Nephron progenitor cell (in vitro differentiated cells): ENCODE data around the gene SLC66A2.

Experiments used
- DNase-seq: peaks from one replicate; pipeline ENCODE4 v3.0.0; 2021
- H3K27ac Mint-ChIP-seq: 2 replicates; pipeline ENCODE4 v1.8.0; 2021; ENCODE audit warnings: mild to moderate bottlenecking, moderate library complexity, mixed read lengths
- H3K27me3 Mint-ChIP-seq: 2 replicates; pipeline ENCODE4 v1.8.0; 2021; ENCODE audit warnings: mild to moderate bottlenecking, low read depth, mixed read lengths; ENCODE audit not compliant: poor library complexity
- H3K36me3 Mint-ChIP-seq: 2 replicates; pipeline ENCODE4 v1.8.0; 2021; ENCODE audit warnings: low read depth, mixed read lengths
- H3K4me1 Mint-ChIP-seq: 2 replicates; pipeline ENCODE4 v1.8.0; 2021; ENCODE audit warnings: mixed read lengths
- H3K4me3 Mint-ChIP-seq: 2 replicates; pipeline ENCODE4 v1.8.0; 2021; ENCODE audit warnings: mild to moderate bottlenecking, moderate library complexity, mixed read lengths
- H3K9me3 Mint-ChIP-seq: 2 replicates; pipeline ENCODE4 v1.8.0; 2021; ENCODE audit warnings: mild to moderate bottlenecking, moderate library complexity, mixed read lengths
- TF ChIP-seq, protein P1 (sequence below): fragments of 200-600 bp; sonication (generic); IDR thresholded peaks from 2 replicates; pipeline ENCODE4 v1.5.0; 2021; ENCODE audit warnings: antibody characterized with exemption

Gene SLC66A2

GRCh38 chr18:79949697-79950487, 1.6 kb downstream of the SLC66A2 start:
- peaks cover 10% of the 10 kb centered on the region for H3K36me3 Mint-ChIP-seq
- peak overlapping the region; percentile 83 for H3K4me3 Mint-ChIP-seq
- TF ChIP-seq, protein P1, sequence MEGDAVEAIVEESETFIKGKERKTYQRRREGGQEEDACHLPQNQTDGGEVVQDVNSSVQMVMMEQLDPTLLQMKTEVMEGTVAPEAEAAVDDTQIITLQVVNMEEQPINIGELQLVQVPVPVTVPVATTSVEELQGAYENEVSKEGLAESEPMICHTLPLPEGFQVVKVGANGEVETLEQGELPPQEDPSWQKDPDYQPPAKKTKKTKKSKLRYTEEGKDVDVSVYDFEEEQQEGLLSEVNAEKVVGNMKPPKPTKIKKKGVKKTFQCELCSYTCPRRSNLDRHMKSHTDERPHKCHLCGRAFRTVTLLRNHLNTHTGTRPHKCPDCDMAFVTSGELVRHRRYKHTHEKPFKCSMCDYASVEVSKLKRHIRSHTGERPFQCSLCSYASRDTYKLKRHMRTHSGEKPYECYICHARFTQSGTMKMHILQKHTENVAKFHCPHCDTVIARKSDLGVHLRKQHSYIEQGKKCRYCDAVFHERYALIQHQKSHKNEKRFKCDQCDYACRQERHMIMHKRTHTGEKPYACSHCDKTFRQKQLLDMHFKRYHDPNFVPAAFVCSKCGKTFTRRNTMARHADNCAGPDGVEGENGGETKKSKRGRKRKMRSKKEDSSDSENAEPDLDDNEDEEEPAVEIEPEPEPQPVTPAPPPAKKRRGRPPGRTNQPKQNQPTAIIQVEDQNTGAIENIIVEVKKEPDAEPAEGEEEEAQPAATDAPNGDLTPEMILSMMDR: no peak
- H3K27ac Mint-ChIP-seq: no peak overlapping the region
- no peaks in the 10 kb centered on the region for H3K9me3 Mint-ChIP-seq
- no peak for DNase-seq
- peaks cover 43% of the 10 kb centered on the region for H3K27me3 Mint-ChIP-seq
- peaks cover 57% of the 10 kb centered on the region for H3K4me1 Mint-ChIP-seq

DNA sequence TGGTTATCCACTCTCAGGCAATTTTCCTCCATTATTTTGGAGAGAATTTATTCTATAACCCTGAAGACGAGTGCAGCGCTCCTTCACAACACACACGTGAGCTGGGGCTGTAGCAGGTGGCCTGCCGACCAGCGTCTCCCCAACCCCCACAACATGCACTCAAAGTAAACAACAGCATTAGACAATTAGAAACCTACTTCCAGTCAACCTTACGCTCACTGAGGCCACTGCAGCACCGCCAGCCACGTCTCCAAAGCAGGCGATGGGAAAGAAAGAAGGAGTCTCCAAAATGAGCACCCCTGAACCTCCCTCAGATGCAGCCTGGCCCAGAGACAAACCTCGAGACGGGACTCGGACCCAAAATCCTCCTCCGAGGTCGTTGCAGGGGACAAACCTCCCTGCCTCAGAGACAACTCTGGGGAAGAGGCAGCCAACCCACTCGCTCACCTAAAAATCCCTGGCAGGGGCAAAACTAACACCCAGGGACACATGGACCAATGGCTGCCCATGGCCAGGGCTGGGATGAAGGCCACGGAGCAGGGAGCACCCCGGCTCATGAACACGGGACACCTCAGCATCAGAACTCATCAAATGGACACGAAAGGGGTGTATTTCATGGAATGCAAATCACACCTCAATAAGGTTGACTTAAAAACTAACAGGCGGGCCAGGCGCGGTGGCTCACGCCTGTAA, 2.6 kb downstream of the SLC66A2 start:
- Mint-ChIP-seq H3K27me3 (peaks cover 34% of the 10 kb centered on the region), H3K36me3 (peaks cover 10% of the 10 kb centered on the region), H3K4me1 (peaks cover 57% of the 10 kb centered on the region), H3K4me3 (peak overlapping the region; percentile 83), H3K9me3 (no peaks in the 10 kb centered on the region), H3K27ac (no peak overlapping the region)
- DNase-seq: no peak
- TF ChIP-seq, protein P1: no peak

GRCh38 chr18:79947881-79948610, 3.4 kb downstream of the SLC66A2 start:
- DNase-seq: no peak
- Mint-ChIP-seq H3K27me3 (peaks cover 26% of the 10 kb centered on the region), H3K4me3 (no peak overlapping the region), H3K36me3 (peaks cover 10% of the 10 kb centered on the region), H3K4me1 (peaks cover 55% of the 10 kb centered on the region), H3K27ac (no peak overlapping the region), H3K9me3 (no peaks in the 10 kb centered on the region)
- TF ChIP-seq, protein P1: no peak

DNA sequence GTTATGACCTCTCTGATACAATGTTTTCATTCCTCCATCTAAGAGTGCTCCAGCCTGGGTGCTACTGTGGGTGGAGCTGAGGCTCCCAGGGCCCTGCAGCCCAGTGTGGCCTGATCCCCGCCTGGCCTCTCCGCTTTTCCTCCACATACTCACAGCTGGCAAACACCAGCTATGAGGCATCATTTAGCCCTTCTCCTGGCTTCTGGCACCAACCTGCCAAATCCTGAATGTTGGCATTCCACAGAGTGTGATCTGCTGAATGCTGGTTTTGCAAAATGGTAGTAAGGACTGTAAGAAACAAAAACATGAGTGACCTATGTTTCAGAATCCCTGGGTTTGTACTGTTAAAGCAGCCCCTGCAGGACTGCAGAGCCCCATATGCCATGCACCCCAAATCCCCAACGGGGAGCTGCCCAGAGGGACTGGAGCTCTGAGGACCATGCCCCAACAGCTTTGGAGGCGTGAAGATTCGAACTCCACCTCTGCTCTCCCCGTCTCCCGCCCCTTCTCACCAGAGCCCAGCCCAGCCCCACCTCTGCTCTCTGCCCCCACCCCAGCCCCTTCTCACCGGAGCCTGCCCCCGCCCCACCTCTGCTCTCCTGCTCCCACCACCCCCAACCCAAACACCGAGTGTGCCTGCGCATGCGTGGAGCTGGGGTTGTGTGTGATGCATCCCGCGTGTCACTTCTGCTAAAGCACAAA, 4.2 kb downstream of the SLC66A2 start:
- Mint-ChIP-seq H3K4me1 (peaks cover 55% of the 10 kb centered on the region), H3K27ac (no peak overlapping the region), H3K27me3 (peaks cover 17% of the 10 kb centered on the region), H3K36me3 (peaks cover 13% of the 10 kb centered on the region), H3K9me3 (no peaks in the 10 kb centered on the region), H3K4me3 (no peak overlapping the region)
- TF ChIP-seq, protein P1: no peak
- DNase-seq: no peak

DNA sequence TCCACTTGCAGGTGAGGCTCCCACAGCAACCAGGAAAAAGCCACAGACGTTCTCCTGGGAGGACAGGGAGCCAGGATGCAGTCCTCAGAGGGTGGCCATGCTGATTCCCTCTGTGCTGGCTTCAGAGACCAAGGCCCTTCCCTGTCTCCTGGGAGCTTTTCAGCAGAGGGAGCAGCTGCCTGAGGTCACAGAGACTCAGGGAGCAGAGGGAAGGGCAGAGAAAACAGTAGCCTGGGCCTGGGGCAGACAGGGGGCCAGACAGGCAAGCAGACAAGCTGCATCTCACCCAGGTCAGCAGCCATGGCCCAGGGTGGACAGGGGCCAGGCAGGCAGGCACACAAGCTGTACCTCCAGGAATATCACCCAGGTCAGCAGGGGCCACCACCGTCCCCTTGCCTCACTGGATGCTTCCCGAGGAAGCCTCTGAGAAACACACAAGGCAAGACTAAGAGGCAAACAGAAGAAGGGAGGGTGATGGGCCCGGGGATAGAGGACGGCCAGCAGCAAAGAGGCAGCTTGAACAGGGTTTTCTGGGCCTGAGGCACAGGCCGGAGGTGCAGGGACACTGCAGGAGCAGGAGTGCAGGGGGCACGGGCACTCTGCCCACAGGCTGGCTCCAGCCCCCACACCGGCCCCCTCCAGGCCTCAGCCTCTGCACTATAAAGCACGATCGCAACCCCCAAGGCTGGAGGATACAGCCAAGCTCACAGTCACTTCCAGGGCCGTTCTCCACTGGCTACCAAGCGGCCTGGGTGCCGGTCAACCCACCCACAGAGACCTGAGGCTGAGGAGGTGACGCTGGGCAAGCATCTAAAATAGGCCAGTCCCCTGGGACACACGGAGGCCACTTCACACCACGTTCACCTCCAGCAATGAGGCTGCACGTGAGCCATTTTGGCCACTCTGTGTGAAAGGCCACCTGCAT, 6.1 kb downstream of the SLC66A2 start:
- H3K36me3 Mint-ChIP-seq: peaks cover 20% of the 10 kb centered on the region
- peaks cover 52% of the 10 kb centered on the region for H3K4me1 Mint-ChIP-seq

More for the DNA sequence above, 6.1 kb downstream of the SLC66A2 start:
- H3K9me3 Mint-ChIP-seq: no peaks in the 10 kb centered on the region
- H3K4me3 Mint-ChIP-seq: no peak overlapping the region
- DNase-seq: no peak
- peak overlapping the region; percentile 94 for H3K27ac Mint-ChIP-seq
- peaks cover 14% of the 10 kb centered on the region for H3K27me3 Mint-ChIP-seq
- TF ChIP-seq, protein P1: no peak
